ENCODE measurements around the gene SPOCD1. TPM values are rescaled to one million over a fixed set of nuclear protein-coding genes. Genes with fewer than 3 reads are reported as not detected.

The SPOCD1 gene
- polyA plus RNA-seq, 5 donors = 0.29 to 1.1 (median 0.45) TPM

DNA sequence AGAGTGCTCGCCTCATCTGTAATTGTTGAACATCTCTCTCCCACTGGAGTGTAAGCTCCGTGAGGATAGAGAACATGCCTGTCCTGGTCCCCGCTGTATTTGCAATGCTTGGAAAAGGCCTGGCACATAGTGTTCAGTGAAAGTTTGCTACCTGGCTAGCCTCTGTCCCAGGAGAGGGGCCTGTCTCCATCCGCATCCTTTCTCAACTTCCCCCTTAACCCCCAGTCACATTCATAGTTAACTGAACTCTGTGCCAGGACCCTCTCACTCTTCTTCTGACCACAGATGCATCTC is 15.2 kb downstream of the SPOCD1 start:
- no peak for DNase-seq

DNA sequence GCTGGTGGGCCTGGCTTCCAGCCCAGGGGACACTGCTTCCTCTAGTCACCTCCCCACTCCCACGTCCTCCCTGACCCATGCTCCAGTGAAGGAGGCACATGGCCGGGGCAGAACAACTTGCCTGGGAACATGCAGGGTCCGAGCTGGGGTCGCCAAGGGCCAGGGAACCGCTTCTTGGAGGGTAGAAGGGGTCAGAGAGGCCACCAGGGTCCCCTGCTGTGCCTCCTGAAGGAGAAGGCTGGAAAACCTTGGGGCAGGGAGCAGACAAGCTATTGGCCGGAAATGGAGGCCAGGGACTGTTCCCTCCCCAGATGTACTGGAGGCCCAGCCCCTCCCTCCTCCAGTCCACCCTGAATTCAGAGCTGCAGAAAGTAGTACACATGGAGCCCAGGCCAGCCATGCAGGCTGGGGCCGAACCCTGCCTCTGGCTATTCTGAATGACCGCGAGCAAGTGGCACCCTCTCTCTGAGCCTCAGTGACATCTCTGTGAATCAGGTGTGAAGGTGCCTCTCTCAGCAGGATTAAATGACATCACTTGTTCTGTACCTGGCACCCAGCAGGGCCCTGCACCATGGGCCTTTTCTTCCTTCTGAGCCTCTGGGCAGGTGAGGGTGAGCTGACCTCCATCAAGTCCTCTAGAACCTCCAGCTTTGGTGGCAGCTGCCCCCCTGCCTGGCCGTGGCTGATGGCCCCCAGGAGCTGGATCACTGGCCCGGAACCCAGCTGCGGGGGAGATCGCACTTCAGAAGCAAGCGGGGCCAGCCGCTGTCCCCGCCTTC is 15.7 kb downstream of the SPOCD1 start:
- DNase-seq = no peak

DNA sequence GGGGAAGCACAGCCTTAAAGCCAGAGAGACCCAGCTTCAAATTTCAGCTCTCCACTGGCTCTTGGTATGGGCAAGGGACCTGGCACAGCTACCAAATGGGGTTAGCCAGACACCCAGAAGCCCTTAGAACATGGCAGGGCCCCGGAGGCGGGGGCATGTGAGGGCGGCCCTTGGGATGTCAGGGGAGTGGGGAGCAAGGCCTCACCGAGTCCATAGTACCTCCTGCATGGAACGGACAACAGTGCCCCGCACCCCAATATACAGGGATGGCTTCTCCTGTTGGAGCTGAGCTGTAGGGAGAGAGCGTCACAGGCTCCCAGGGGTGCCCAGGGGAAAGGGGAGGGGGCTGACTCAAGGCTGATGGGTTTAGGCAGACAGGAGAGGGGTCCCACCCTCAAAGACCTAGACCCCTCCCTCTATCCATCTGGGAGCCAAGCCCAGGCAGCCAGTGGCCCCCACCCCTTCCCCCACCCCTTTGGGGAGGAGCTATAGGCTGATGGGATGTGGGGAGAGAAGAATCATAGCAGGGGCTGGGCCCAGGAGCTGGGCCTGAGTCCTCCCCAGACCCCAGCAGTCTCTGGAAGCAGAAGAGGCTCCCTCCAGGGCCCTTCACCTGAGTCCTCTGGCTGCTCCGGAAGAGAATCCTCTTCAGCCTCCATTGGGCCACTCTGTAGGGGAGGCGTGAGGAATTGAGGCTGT is 16.5 kb downstream of the SPOCD1 start:
- DNase-seq = no peak

DNA sequence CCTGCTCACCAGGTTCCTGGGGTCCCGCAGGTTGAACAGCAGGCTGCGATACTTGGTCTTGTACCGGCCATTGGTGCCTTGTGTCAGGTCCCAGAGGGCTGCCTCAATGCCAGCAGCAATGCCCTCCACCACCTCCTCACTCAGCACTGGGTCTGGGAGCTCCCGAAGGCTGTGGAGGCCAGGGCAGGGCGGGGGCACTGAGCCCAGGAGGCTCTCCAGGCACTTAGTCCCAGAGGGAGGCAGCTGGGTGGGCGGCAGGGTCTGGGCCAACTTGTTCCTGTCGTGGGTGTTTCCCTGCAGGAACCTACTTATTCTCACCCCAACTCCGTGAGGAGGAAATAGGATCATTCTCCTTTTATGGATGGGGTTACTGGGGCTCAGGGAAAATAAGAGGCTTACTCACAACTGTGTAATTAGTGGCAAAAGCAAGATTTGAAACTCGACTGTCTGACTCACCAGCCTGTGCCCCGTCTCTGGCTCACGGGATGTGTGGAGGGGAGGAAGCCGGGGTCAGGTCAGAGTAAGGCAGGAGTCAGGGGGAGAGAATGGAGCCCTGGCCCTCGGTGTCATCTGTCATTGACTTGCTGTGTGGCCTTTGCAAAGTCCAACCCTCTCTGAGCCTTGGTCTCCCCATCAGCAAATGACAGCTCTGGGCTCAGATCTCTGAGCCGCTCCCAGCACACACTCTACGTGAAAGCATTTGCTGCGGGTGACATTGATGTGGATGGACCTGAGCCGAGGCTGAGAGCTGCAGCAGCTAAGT is 17.2 kb downstream of the SPOCD1 start:
- DNase-seq = no peak

DNA sequence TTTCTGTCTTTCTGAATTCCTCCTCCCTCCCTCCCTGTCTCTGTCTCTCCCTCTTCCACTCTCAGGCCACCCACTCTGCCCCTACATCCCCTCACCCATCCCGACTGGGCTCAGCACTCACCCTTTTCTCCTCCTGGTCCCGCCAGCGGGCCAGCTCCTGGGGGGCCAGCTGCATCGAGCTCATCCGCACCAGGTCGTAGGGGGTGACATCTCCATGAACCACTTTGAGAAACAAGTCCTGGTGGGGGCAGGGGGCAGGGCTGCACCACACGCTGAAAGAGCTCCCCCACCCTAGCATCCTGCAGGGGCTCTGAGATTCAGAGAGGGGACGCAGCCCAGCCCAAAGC is 17.8 kb downstream of the SPOCD1 start:
- DNase-seq = no peak

DNA sequence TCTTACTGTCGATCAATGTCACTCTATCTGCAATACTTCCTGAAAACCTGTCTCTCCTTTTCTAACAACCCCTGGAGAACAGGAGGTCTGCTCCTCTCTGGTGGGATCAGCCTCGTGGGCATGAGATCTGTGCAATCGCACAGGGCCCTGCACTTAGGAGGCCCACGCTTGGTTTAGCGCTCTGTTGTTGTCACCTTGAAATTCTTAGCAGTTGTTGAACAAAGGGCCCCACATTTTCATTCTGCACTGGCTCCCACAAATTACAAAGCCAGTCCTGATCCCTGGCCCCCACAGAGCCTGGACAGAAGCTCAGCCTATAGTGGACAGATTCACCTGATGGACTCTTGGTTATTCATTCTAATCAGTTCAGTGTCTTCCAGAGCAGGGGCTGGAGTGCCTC is 18.6 kb downstream of the SPOCD1 start:
- DNase-seq = no peak

DNA sequence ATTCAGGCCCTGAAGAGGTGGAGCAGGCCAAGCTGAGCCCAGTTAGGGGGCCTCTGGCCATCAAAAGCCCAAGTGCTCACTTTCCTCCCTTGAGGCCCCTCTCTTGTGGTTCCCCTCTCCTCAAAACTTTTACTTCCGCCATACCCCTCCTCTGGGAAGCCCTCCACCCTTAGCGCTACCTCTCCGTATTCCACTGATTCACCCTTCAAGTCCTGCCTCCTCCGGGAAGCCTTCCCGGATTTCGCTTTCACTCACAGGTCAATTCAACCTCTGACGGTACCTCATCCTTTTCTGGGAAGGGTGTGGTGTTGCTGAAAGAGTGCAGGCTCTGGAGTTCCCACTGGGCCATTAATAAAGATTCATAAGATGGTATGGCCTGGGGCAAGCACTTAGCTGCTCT is 19.1 kb downstream of the SPOCD1 start:
- no peak for DNase-seq

DNA sequence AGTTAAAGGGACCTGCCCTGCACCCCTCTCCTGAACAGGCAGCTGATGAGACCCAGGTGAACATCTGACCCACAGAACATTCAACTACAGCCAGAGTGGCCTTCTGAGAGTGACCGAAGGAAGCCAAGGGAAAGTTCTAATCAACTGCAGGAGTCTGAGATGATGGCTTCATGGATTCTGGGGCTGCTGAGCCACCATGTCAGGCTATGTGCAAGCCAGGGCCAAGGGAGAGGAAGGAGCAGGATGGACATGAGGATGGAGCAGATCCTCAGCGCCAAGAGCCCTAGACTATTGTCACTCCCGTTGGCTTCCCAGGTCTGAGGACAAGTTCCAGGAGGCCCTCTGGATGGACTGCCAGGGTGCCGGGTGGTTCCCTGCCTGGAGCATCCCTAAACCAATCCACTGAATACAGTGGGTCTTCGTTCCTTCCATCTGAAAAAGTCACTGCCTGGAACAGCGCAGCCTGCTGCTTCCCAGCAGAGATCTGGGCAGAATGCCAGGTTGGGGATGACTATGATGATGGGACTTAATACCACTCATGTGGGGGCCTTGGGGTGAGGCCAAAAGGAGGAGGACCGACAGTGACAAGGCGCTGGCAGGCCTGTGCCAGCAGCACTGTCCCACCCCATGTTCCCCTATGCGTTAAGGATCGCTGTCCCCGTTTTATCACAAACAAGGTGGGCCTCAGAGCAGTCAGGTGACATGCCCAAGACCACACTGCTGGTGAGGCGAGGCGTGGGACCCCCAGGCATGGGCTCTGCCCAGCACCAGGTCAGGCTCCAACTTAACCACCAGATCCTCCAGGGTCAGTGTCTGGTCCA is 19.8 kb downstream of the SPOCD1 start:
- no peak for DNase-seq

DNA sequence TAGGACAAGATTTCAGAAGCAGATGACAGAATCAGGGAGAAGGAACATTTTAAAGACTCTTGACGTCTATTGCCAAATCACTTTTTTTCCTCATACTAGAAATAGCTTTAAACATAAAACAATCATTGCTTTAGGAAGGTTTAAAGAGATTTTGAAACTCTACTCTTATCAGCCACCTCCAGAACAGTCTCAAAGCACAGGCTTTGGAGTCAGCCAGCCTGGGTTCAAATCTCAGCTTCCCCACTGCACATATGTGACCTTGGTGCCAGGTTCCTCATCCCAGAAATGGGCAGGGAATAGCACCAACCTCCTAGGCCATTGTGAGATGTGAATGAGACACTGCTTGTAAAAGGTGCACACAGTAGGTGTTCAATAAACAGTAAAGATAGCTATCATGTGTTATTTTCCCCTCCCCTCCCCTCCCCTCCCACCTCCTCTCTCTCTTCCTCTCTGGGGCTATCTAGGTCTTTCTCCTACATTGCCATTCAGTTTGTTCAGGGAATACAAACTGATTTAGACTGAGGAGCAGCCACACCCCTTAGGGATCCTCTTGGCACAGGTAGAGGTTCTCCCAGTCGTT is 20.6 kb downstream of the SPOCD1 start:
- DNase-seq = no peak

DNA sequence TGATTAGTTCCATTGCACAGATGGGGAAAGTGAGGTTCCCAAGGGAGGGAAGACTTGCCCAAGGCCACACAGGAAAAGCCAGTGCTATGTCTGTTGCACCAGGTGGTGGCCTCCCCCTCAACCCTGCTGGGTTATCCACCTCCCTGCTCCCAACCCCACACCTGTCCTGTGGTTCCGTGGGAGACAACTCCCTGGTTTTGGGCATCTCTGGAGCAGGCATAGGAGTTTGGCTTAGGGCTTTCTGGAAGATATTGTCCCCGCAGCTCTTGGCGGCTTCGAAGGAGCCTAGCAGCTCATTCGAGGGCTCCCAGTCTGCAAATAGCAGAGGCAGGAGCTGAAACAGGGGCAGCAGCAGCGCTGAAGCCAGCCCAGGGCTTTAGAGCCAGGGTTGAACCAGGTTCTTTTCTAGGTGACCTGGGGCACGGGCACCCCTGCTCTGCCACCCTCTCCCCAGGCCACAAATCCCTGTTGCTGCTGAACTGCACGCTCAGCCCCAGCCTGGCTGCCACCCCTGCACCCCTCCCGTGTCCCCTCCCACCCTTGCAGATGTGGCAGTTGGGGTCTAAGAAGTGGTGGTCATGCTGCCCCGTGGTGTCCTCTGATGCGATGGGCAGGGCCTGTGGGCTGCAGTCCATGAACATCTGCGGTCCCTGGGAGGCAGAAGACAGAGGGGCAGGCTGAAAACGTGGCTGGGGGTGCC is 22.1 kb downstream of the SPOCD1 start:
- no peak for DNase-seq

DNA sequence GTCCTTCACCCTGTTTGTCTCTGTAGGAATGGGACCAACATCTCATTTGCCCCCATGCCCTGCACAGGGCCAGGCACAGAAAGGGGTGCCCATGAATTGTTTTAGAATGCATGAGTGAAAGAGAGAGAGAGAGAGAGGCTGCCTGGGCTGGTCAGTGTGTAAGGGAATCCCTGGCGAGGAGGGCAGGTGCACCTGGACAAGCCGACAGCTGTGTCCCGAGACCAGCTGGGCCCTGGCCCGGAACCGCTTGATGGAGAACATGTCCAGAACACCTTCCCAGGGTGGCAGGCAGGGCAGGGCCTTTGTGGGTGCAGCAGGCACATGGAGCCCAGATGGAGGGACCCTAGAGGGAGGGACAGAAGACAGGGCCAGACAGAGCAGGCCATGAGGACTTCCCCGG is 22.7 kb downstream of the SPOCD1 start:
- DNase-seq = no peak

DNA sequence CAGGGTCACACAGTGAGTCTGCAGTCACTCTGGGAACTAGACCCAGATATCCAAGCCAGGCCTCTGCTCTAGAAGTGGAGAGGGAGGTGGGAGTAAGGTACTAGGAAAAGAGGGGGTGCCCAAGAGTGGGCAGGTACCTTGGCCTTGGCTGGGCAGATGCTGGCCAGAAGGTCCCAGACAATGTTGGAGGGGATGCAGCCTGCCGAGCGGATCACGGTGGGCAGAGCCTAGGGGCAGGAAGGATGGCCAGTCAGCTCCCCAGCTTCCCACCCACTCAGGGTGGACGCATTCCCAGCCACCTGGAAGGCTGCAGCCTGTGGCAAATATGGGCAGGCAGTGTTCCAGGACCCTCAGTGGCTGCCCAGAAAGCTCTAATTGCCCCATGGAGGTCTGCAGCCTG is 23.3 kb downstream of the SPOCD1 start:
- no peak for DNase-seq

DNA sequence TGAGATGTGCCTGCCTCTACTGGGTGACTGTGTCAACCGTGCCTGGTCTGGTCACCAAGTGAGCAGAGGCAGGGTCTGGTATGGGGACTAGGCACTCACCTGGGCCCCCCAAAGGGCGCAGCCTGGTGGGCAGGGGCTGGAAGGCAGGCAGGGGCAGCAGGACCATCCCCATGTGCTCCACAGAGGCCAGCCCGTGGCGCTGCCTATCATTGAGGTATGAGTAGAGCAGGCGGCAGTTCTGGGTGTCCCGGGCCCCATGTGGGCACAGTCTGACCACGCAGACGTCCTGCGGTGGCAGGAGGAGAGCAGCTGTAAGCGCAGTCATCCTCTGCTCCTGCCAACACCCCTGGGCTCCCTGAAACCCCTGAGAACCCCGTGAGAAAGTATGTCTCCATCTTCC is 23.7 kb downstream of the SPOCD1 start:
- DNase-seq = no peak

DNA sequence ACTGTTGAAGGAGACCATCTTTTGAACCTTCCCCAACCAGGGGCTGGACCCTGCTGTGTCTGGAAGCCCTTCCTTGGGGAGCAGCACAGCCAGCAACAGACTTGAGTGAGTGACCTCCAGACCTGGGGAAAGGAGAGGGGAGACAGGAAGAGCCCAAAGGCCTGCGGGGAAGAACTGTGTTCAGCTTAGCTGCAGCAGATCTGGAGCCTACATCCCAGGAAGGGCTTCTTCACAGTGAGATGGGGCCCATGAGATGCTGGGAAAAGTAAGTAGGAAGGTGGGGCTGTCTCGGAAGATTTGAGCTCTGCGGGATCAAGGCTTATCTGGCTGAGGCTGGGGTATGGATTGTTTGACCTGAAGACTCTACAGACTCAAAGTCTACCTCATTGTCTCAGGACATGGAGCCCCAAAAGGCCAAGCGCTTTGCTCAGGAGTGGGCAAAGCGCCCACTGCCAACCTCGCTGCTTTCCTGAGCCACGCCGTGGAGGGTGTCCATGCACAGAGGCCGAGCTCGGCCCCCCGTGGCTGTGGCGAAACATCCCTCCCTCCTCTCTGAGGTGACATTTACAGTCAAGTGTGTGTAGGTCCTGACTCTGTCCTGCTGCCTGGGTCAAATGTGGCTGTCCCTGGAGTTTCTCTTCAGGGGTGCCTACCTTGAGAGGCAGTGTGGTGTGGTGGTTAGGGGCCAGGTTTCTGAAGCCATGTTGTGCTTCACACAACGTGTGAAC is 24.5 kb downstream of the SPOCD1 start:
- no peak for DNase-seq

DNA sequence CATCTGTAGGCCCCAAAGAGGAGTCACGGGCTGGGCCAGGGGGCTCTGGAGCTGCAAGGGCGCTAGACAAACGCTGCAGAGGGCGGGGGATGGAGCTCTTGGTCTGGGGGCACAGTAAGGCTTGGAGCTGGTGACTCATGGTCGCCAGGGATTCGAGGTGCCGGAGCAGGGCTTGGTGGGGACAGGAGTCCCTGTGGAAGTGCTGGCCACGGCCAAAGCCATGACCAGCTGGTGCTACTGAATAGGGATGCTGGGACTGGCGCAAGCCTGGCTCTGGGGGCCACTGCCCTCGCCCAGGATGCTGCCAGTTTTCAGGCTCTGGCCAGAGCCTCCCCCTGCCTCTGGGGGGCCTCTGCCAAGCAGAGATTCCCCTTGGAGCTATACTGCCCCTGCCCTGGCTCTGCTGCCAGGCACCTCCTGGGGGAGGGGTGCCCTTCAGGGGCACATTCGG is 25.2 kb downstream of the SPOCD1 start:
- DNase-seq = no peak

DNA sequence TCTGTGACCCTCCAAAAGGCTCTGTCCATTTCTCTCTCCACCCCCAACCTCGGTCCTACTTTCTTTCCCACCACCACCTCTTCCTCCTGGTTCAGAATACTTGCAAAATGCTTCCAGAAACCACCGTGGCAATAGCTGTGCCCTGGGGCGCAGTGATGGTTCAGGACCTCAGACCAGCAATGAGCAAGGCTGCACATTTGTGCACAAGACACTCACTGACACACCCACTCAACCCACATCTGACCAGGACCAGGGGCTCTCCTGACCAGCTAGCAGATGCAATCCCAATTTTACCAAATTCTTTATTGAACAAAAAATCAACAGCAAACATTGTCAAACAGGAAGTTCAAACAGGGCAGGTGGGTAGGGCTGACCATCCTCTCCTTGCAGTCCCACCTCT is 25.7 kb downstream of the SPOCD1 start:
- DNase-seq = no peak

DNA sequence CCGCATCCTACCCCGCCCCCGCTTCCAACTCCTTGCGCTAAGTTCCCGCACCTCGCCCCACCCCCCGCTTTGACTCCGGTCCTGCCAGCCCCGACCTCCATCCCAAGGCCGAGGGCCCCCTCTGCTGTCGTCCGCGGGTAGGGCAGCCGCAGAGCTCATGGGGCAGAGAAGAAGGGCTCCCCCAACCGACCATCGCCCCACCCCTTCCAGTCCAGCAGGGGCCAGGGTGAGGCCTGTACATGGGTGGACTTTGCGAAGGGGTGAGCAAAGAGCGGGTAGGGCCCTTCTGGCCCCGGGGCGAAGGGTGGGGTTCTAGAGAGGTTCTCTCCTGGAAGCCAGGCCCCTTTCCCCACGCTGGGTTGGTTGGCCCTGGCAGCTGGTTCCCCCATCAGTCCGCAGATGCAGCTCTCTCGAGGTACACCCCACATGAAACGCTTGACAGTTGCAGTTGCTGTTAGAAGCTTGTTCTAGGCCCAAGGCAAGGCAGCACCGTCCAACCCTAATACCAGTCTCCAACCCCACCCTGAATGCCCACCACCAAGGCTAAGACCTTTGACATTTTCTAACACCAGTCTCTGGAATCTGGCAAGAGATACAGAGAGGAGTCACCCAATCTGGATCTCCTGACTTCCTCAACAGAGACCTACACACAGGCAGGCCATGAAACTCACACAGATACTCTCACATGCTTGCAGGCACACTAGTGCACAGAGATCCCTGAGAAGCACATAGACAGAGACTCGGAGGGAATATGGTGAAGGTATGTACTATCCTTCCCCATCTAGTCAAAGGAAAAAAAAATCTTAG is 26.4 kb downstream of the SPOCD1 start:
- peak; percentile 86 to 91 for DNase-seq

DNA sequence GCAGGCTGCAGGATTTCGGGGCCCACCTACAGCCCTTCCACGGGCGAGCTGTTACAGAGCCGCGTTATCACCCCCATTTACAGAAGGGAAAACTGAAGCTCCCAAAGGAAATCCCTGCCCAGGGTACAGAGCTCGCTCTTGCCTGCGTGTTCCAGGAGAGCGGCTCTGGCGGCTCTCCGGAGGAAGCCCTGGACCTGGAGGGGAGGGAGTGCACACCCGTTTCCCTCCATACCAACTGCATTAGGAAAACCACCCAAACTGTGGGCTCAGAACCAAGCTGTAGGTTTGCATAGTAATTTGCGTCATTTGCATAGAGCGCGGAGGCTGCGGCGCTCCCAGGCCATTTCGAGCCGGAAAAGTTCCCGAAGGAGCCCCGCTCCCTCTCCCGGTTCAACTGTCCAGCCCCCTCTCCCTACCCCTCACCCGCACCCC is 27.0 kb downstream of the SPOCD1 start:
- peak; percentile 77 for DNase-seq

DNA sequence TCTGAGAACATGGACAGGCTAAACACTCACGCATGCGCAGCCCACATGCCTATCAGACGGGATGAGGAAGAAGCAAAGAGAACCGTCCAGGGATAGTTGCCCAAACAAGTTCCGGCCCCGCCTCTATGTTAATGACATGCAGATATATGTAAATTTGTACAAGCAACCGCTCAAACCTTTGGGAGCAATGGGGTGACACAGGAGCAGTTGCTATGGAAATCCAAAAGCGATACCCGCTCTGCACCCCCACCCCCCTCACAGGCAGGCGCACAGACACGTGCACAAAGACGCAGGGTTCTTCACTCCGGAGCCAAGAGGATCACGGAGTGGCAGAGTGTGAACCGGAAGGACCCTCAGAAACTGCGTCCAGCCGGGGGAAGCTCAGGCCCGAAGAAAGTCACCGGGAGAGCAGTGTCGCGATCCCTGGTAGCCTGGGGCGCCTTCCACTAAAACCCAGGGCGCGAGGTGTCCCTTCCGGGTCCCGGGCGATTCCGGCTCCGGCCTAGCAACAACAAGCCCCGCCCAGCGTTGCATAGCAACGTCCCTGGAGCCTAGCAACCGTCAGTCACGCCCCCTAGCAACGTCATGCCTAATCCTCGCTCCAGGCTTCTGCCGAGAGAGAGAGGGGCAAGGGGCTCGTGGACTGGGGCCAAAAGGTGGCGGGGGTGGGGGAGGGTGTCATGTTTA is 27.5 kb downstream of the SPOCD1 start:
- peak; percentile 93 for DNase-seq
